ENCODE data around the gene TMCC2.

DNA sequence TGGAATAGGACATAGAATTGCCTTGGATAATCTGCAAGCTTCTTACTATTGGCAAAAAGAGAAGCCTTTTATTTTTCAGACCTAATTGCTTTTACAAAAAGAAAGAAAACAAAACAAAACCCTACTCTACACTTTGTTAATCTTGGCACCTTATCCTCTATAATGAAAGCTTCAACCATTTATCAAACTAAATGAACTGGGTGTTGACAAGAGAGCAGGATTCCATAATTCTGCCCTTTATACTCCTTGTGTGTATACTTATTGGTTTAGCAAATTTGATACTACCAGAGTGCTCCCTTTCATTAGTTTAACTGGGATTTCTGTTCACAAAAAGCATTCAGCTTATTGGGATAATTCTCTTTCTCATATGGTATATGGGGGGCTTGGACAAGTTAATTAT, 3.0 kb upstream of the TMCC2 start:
- TF ChIP-seq, protein P1, sequence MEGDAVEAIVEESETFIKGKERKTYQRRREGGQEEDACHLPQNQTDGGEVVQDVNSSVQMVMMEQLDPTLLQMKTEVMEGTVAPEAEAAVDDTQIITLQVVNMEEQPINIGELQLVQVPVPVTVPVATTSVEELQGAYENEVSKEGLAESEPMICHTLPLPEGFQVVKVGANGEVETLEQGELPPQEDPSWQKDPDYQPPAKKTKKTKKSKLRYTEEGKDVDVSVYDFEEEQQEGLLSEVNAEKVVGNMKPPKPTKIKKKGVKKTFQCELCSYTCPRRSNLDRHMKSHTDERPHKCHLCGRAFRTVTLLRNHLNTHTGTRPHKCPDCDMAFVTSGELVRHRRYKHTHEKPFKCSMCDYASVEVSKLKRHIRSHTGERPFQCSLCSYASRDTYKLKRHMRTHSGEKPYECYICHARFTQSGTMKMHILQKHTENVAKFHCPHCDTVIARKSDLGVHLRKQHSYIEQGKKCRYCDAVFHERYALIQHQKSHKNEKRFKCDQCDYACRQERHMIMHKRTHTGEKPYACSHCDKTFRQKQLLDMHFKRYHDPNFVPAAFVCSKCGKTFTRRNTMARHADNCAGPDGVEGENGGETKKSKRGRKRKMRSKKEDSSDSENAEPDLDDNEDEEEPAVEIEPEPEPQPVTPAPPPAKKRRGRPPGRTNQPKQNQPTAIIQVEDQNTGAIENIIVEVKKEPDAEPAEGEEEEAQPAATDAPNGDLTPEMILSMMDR (IDR thresholded peaks at IDR 0.05): no peak
- TF ChIP-seq SIN3A (IDR thresholded peaks at IDR 0.05; ENCODE audit: borderline replicate concordance, insufficient read depth, low read depth, low read length) (no peak), TCF7L2 (IDR thresholded peaks at IDR 0.05; ENCODE audit: low read depth, low read length) (no peak)
